Choroid plexus epithelial cell (primary cell): ENCODE results near the gene BNIP2.

Source experiments
- DNase-seq: peaks from one replicate; pipeline ENCODE4 v3.0.0-alpha.2; 2010; ENCODE audit warnings: low read depth
- H3K4me3 ChIP-seq: 2 replicates; pipeline ENCODE4 v1.5.1; 2011; ENCODE audit warnings: low read depth, mild to moderate bottlenecking, control low read depth, low read length, moderate library complexity
- CTCF ChIP-seq: conservative IDR thresholded peaks from 2 replicates; pipeline ENCODE4 v1.5.1; 2011; ENCODE audit warnings: low read depth, mild to moderate bottlenecking, control low read depth, inconsistent platforms, low read length, moderate library complexity

BNIP2 gene

GRCh38 chr15:59689626-59690236, 611 bp upstream of the BNIP2 start:
- peak; percentile 77 for DNase-seq
- peak overlapping the region; percentile 82 for H3K4me3 ChIP-seq
- TF ChIP-seq CTCF = no peak

- peak; percentile 90 for DNase-seq
- H3K4me3 ChIP-seq = peak overlapping the region; percentile 82
- TF ChIP-seq CTCF = no peak
Observed at GRCh38 chr15:59688423-59688781, 718 bp downstream of the BNIP2 start.

GRCh38 chr15:59687836-59688235, 1.3 kb downstream of the BNIP2 start:
- H3K4me3 ChIP-seq = peak overlapping the region; percentile 82
- DNase-seq = peak; percentile 64
- no peak for TF ChIP-seq CTCF

DNA sequence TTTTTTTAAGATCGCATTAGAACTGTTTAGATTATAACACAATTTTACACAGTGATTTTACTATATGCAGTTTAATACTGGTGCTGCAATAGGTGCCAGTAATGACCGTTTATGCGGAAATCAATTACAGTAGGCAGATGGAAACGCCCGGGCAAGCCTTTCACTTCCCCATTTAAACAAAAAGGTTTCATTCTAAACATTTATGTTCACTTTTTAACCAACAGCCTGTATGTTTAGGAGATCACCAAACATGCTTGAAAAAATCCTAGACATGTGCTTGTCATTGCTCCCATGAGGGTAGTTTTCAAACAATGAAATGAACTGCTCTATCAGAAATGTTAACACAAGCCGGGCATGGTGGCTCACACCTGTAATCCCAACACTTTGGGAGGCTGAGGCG, 2.7 kb downstream of the BNIP2 start:
- DNase-seq = no peak
- no peak for TF ChIP-seq CTCF
- no peak overlapping the region for H3K4me3 ChIP-seq

DNA sequence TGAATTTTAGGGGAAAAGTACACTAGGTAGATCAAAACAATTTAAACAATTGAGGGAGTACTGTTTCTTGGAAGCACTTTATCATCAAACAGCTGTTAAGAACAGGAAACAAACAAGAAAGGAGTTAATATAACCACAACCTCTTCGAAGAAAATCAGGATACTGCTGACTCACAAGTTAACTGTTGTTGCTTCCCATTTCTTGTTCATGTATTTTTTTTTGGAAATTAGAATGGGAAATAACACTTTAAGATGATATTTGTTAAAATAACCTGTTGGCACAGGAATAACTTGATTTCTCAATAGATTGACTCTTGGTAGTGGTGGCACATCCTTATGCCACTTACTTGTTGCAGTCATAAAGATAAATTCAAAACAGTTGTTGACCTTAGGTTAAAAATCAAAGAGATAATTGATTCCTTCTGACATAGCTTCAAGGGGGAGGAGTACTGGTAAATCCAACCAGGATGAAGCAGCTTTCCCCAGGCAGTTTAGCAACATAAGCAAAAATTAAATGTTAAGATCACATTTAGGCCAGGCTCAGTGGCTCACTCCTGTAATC, 3.3 kb downstream of the BNIP2 start:
- no peak for TF ChIP-seq CTCF
- DNase-seq = peak; percentile 52
- H3K4me3 ChIP-seq = no peak overlapping the region

DNA sequence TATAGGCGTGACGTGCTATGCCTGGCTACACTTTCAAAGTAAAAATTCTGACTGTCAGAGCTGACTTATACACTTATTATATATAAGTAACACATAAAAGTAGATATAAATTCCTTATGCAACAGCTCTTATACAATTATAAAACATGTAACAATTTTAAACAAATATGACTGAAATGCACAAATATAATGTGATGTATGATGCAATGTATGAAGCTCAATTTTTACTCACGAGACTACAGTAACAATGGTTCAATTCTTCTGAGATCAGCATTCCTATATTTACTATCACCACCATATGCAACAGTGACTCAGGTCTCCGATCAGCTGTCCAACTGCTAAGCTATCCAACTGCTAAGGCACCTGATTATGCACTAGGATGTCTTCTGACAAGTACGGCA, 8.2 kb downstream of the BNIP2 start:
- no peak for DNase-seq
- H3K4me3 ChIP-seq = no peak overlapping the region
- TF ChIP-seq CTCF = no peak

DNA sequence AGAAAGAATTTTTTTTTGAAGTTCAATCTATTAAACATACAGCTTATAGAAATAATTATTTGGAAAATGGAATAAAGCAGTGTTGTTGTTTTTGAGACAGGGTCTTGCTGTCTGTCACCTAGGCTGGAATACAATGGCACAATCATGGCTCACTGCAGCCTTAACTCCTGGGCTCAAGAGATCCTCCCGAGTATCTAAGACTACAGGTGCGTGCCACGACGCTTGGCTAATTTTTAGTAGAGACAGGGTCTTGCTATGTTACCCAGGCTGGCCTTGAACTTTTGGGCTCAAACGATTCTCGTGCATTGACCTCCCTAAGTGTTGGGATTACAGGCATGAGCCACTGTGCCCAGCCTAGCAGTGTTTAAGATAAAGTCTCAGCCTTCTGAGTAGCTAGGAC, 8.8 kb downstream of the BNIP2 start:
- no peak for DNase-seq
- TF ChIP-seq CTCF = no peak
- no peak overlapping the region for H3K4me3 ChIP-seq
